ENCODE data around the gene CD38. TPM values are rescaled to one million over a fixed set of nuclear protein-coding genes. Genes with fewer than 3 reads are reported as not detected.
"Not testable (repeated sequence)": the region's sequence is repeated elsewhere in the genome, so short reads cannot be mapped to it uniquely, and the experiment has no call there.

The CD38 gene
- total and polyA plus RNA-seq, 7 donors, result 1.5 to 6.8 (median 3.7) TPM

- Histone ChIP-seq H3K27ac (no peak overlapping the region), H3K9me3 (no peaks in the 10 kb centered on the region), H3K27me3 (ENCODE audit: insufficient read depth in 3 of 3, low read length in 2 of 3) (no peaks in the 10 kb centered on the region), H3K4me3 (no peak overlapping the region), H3K4me1 (peaks cover 12% of the 10 kb centered on the region), H3K36me3 (ENCODE audit: insufficient read depth in 1 of 2, low read depth in 1 of 2) (no peaks in the 10 kb centered on the region)
- 76 to 89% (median 76%) methylated on average over 2 of the region's 2 CpGs for WGBS, 3 donors
- no peak for TF ChIP-seq CTCF (IDR thresholded peaks at IDR 0.05)
- ATAC-seq (no peak), DNase-seq (no peak)
- intact Hi-C loops (cut with DNase I), result no loop called here
Measured at GRCh38 chr4:15794426-15794825, 16.3 kb downstream of the CD38 start.

GRCh38 chr4:15794905-15795304 lies 16.8 kb downstream of the CD38 start:
- ATAC-seq, result no peak
- no peaks in the 10 kb centered on the region for H3K36me3 ChIP-seq (ENCODE audit: insufficient read depth in 1 of 2, low read depth in 1 of 2)
- no peaks in the 10 kb centered on the region for H3K9me3 ChIP-seq
- H3K4me1 ChIP-seq, result peaks cover 17% of the 10 kb centered on the region
- no peak for DNase-seq
- no peak overlapping the region for H3K4me3 ChIP-seq
- intact Hi-C loops (cut with DNase I), result no loop called here
- no peak for TF ChIP-seq CTCF (IDR thresholded peaks at IDR 0.05)
- no peaks in the 10 kb centered on the region for H3K27me3 ChIP-seq (ENCODE audit: insufficient read depth in 3 of 3, low read length in 2 of 3)
- no peak overlapping the region for H3K27ac ChIP-seq
- 74 to 88% (median 75%) methylated on average over 1 of the region's 1 CpG for WGBS, 3 donors

- intact Hi-C loops (cut with DNase I), result no loop called here
Measured at GRCh38 chr4:15797320-15797719, 19.2 kb downstream of the CD38 start.

GRCh38 chr4:15799141-15799540 lies 21.0 kb downstream of the CD38 start:
- no peak overlapping the region for H3K4me3 ChIP-seq
- no peak for DNase-seq
- H3K4me1 ChIP-seq, result peaks cover 32% of the 10 kb centered on the region
- WGBS, 3 donors, result 78 to 88% (median 81%) methylated on average over 4 of the region's 4 CpGs
- intact Hi-C loops (cut with DNase I), result loop anchor here in 1 of 2 donors (2.0 kb wide), 1 partner anchor 20 kb away; the partner anchor contains the start of gene CD38
- H3K27me3 ChIP-seq (ENCODE audit: insufficient read depth in 3 of 3, low read length in 2 of 3), result no peaks in the 10 kb centered on the region
- TF ChIP-seq CTCF (IDR thresholded peaks at IDR 0.05), result no peak
- H3K36me3 ChIP-seq (ENCODE audit: insufficient read depth in 1 of 2, low read depth in 1 of 2), result no peaks in the 10 kb centered on the region
- no peaks in the 10 kb centered on the region for H3K9me3 ChIP-seq
- no peak for ATAC-seq
- H3K27ac ChIP-seq, result peak overlapping the region; percentile 42

More at GRCh38 chr4:15797320-15797719, 19.2 kb downstream of the CD38 start:
- no peak overlapping the region for H3K4me3 ChIP-seq
- no peak for TF ChIP-seq CTCF (IDR thresholded peaks at IDR 0.05)
- DNase-seq, result no peak
- 76 to 93% (median 82%) methylated on average over 5 of the region's 5 CpGs for WGBS, 3 donors
- H3K27ac ChIP-seq, result no peak overlapping the region
- no peak for ATAC-seq
- no peaks in the 10 kb centered on the region for H3K27me3 ChIP-seq (ENCODE audit: insufficient read depth in 3 of 3, low read length in 2 of 3)
- no peaks in the 10 kb centered on the region for H3K9me3 ChIP-seq
- no peaks in the 10 kb centered on the region for H3K36me3 ChIP-seq (ENCODE audit: insufficient read depth in 1 of 2, low read depth in 1 of 2)
- peaks cover 30% of the 10 kb centered on the region for H3K4me1 ChIP-seq

- H3K4me3 ChIP-seq, result no peak overlapping the region
- DNase-seq (no peak), ATAC-seq (peak in 1 of 4 donors; percentile 38)
- H3K9me3 ChIP-seq, result no peaks in the 10 kb centered on the region
- 30 to 52% (median 35%) methylated on average over 2 of the region's 2 CpGs for WGBS, 3 donors
- peak overlapping the region; percentile 42 for H3K27ac ChIP-seq
- no peaks in the 10 kb centered on the region for H3K27me3 ChIP-seq (ENCODE audit: insufficient read depth in 3 of 3, low read length in 2 of 3)
- TF ChIP-seq CTCF (IDR thresholded peaks at IDR 0.05), result no peak
- H3K36me3 ChIP-seq (ENCODE audit: insufficient read depth in 1 of 2, low read depth in 1 of 2), result no peaks in the 10 kb centered on the region
- peaks cover 37% of the 10 kb centered on the region for H3K4me1 ChIP-seq
- intact Hi-C loops (cut with DNase I), result loop anchor here (2.0 to 10.0 kb wide), 4 partner anchors 21 to 475 kb away; partner anchors contain the start of genes TAPT1 (in 2 of the 2) and CD38 (in 1 of the 2)
Measured at GRCh38 chr4:15799701-15800100, 21.6 kb downstream of the CD38 start.

GRCh38 chr4:15802497-15802896 lies 24.4 kb downstream of the CD38 start:
- intact Hi-C loops (cut with DNase I), result loop anchor here (10.0 kb wide), 3 partner anchors 328 to 472 kb away; partner anchors contain the start of gene TAPT1 (in 2 of the 2)
- peaks cover 50% of the 10 kb centered on the region for H3K4me1 ChIP-seq
- ATAC-seq, result peak; percentile 92 to 96 (median 94)
- peak overlapping the region; percentile 81 for H3K27ac ChIP-seq
- peak overlapping the region; percentile 19 for H3K4me3 ChIP-seq
- DNase-seq; H3K27me3 ChIP-seq (ENCODE audit: insufficient read depth in 3 of 3, low read length in 2 of 3); H3K36me3 ChIP-seq (ENCODE audit: insufficient read depth in 1 of 2, low read depth in 1 of 2); H3K9me3 ChIP-seq: not testable (repeated sequence)
